GM18868 (cell line): ENCODE measurements around the gene OR6C65.

Experiments
- ATAC-seq: cut with Tn5 transposase; IDR thresholded peaks from one replicate; pipeline ENCODE4 v1.9.1; 2021; ENCODE audit warnings: mild to moderate bottlenecking, moderate library complexity; ENCODE audit not compliant: unreplicated experiment

The OR6C65 gene

GRCh38 chr12:55445357-55445756 lies 45.0 kb downstream of the OR6C65 start:
- ATAC-seq, result no peak

DNA sequence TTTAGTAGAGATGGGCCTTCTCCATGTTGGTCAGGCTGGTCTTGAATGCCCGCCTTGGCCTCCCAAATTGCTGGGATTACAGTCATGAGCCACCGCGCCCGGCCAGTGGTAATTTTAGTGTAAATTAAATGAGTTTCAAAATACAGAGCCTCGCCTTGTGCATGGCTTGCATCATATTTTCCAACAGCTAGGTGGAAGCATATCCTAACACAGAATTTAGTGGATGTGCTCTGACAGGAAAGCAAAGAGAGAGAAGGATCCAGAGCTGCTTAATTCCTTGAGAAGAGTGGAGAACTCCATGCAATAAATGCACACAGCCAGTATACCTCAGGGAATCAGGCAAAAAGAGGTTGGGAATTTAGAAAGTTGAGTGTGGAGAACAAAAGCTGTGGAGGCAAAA lies 46.0 kb downstream of the OR6C65 start:
- ATAC-seq, result no peak

DNA sequence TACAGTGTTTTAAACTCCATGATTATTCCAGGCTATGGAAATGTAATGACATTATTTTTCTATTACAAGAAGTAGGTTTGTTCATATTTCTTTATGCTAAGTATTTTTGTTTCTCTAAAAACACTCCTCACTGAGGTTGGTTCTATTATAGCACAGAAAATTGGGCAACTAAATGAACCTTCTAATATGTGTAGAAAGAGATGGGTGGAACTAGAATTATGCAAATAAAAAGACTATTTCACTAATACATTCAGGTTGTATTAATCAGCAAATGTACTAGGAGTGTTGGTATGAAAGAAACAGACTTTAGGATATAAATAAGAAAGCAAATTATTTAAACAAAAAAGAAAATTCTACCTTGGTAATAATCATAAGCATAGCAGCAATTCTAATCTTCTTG lies 48.5 kb downstream of the OR6C65 start:
- ATAC-seq, result no peak
